HG03378 (cell line): Measurements from ENCODE around the gene ANAPC2.
"Not testable (repeated sequence)": the region's sequence is repeated elsewhere in the genome, so short reads cannot be mapped to it uniquely, and the experiment has no call there.

Experiments
- ATAC-seq: cut with Tn5 transposase; IDR thresholded peaks from one replicate; pipeline ENCODE4 v1.9.1; 2021; ENCODE audit warnings: mild to moderate bottlenecking, moderate library complexity; ENCODE audit not compliant: unreplicated experiment

The ANAPC2 gene

GRCh38 chr9:137148242-137148641 is 40.1 kb downstream of the ANAPC2 start:
- ATAC-seq, result no peak

- no peak for ATAC-seq
These were observed 40.6 kb downstream of the ANAPC2 start for GRCh38 chr9:137147793-137148160.

- no peak for ATAC-seq
These were observed 41.1 kb downstream of the ANAPC2 start for GRCh38 chr9:137147091-137147792.

GRCh38 chr9:137146527-137146918 is 41.8 kb downstream of the ANAPC2 start:
- ATAC-seq, result no peak

GRCh38 chr9:137145731-137146526 is 42.4 kb downstream of the ANAPC2 start:
- no peak for ATAC-seq

- ATAC-seq, result no peak
These were observed 44.9 kb downstream of the ANAPC2 start for GRCh38 chr9:137143459-137143858.

GRCh38 chr9:137141976-137142936 is 46.1 kb downstream of the ANAPC2 start:
- no peak for ATAC-seq

- no peak for ATAC-seq
These were observed 47.1 kb downstream of the ANAPC2 start for GRCh38 chr9:137141050-137141810.

GRCh38 chr9:137140151-137141012 is 48.0 kb downstream of the ANAPC2 start:
- ATAC-seq, result no peak

GRCh38 chr9:137139468-137140150 is 48.8 kb downstream of the ANAPC2 start:
- ATAC-seq, result no peak

GRCh38 chr9:137138722-137139467 is 49.5 kb downstream of the ANAPC2 start, which contains the start of gene GRIN1:
Gene GRIN1, plus strand, starts transcription at chr9:137139154. Its CDS starts 333 bp downstream, at chr9:137139487.
- no peak for ATAC-seq

- ATAC-seq, result no peak
These were observed 50.2 kb downstream of the ANAPC2 start for GRCh38 chr9:137138058-137138721.

- no peak for ATAC-seq
These were observed 51.3 kb downstream of the ANAPC2 start for GRCh38 chr9:137136881-137137607.

GRCh38 chr9:137136261-137136880 is 52.0 kb downstream of the ANAPC2 start:
- no peak for ATAC-seq

GRCh38 chr9:137135154-137135553 is 53.2 kb downstream of the ANAPC2 start:
- not testable (repeated sequence) for ATAC-seq

- ATAC-seq, result no peak
These were observed 54.2 kb downstream of the ANAPC2 start for GRCh38 chr9:137134191-137134590.
